Mucosa of gallbladder (tissue), 1 donor: ENCODE measurements around the gene MYO3A. TPM values are rescaled to one million over a fixed set of nuclear protein-coding genes. Genes with fewer than 3 reads are reported as not detected.
"Not testable (repeated sequence)": the region's sequence is repeated elsewhere in the genome, so short reads cannot be mapped to it uniquely, and the experiment has no call there.

Experiments
- DNase-seq: peaks from one replicate; pipeline ENCODE4 v3.0.0-alpha.2; 2020; ENCODE audit warnings: low spot score
- total RNA-seq: library from RNA; stranded (reverse); gene quantifications from one replicate; pipeline ENCODE4 v1.2.1, GENCODE V29; 2021
- donor health status: DM: no; HTN: no; CAD: no.

MYO3A gene
- total RNA-seq, 1 donor from 2014 or later, result 0.06 TPM

DNA sequence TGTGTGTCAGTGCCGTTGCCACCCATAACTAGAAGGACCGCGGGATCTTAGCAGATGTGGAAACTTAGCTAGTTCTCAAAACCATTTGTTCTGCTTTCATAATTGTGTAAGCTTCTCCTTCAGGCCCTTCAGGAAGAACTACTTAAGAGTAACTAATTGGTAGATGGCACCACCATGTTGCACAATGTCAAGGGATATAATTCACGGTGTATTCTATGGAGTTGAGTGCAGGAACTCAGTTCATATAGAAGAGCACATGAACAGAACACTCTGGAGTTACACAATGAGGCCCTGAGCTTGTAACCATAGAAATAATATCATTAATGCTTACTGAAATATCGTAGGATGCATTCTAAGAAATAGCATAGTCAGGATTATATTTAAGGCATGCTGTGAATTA, 156.0 kb downstream of the MYO3A start:
- no peak for DNase-seq

DNA sequence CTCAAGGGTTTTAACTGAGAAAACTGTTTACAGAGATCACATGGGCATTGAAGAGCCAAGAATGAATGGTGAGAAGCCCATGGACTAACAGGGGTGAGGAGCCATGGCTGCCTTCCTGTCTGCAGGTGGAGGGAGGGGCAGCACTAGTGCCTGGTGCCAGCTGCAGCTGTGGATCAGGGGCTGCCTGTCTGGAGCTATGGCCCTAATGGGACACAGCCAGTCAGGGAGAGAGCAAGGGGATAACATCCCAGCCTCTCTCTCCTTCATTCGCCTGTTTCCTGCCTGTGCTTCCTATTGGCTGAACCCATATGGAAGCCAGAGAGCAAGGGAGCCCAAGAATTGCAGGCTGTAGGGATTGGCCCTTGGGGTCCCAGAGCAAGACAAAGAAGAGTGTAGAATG, 156.7 kb downstream of the MYO3A start:
- DNase-seq, result no peak

DNA sequence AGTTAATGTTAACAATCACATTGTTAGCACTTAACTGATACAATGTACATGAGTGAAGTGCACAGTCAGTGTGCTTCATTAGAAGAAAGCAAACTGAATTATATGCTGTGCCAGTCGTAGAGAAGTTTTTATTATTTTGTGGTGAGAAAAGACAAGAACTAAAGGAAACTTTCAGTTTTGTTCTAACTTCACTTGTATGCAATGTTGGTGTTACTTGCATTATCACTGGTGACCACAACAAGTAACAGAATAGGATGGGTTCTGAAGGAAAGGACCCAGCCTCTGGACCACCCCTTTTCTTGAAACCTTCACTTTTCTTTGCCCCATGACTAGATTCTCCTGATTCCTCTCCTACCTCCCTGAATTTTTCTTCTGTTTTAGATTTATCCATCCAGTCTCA, 159.2 kb downstream of the MYO3A start:
- DNase-seq, result no peak

DNA sequence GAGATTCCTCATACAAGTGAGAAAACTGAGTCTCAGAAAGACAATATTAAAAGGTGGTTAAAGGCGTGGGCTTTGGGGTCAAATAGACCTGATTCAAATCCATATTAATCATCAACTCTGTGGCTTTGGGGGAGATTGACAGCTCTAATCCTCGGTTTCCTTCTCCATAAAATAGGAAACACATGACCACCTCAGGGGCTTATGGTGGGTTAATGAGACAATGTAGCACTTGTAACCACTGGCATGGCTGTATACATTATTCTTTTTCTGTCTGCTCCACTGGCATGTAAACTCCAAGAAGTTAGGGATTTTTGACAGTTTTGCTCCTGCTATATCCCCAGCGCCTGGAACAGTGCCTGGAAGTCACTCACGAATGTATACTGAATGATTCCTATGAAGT, 161.8 kb downstream of the MYO3A start:
- no peak for DNase-seq

DNA sequence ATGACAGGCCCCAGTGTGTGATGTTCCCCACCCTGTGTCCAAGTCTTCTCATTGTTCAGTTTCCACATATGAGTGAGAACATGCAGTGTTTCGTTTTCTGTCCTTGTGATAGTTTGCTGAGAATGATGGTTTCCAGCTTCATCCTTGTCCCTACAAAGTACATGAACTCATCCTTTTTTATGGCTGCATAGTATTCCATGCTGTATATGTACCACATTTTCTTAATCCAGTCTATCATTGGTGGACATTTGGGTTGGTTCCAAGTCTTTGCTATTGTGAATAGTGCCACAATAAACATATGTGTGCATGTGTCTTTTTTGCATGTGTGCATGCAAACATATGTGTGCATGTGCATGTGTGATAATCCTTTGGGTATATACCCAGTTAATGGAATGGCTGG, 163.5 kb downstream of the MYO3A start:
- not testable (repeated sequence) for DNase-seq

DNA sequence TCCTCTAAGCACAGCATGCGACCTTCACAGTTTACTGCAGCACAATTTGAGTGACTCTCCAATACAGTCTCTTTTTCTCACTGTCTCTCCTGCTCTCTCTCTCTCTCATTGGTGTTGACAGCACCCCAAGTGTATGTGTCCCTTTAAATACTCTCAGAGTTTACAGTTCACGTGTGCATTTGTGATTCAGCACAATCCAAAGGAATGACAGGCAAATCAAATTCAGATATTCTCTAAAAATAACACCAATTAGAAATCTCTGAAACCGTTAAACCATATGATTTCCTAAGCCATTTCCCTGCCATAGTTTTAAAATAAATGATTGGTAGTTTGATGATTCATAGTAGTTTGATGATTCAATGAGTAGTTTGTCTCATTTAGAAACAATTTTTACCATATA, 178.5 kb downstream of the MYO3A start:
- DNase-seq, result no peak

DNA sequence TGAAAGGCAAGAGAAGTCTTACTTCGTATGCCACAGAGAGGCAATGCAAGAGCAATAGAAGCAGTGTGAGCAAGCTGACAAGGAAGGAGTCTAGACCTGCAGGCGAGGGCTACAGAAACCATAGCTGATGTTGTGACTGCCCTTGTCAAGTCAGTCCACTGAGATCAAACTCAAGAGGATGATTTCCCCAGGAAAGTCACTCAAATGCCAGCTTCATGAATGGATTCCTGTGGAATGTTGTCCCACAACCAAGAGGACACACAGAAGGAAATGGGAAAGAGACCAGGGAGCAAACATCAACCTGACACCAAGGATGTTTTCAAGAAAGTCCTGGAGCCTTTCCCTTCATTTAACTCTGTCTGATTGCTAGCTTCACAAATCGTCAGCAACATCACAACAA, 204.6 kb downstream of the MYO3A start:
- DNase-seq, result no peak

DNA sequence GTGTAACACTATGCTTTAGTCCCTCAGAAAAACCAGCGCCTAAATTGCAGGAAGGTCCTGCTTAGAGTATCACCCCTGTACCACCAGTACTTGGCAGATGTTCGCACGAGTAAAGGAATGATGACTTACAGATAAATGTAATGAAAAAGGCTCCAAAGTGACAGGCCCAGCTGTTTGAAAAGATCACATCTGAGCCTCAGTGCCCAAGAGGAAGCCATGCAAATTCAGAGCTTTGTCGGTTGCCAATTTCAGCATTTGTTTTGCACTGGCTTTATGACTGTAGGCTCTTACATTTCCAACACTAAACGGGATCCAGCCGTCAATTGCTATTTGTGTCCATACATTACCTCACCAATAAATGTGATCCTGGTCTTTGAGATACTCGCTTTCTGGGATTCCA, 222.0 kb downstream of the MYO3A start:
- DNase-seq, result no peak

DNA sequence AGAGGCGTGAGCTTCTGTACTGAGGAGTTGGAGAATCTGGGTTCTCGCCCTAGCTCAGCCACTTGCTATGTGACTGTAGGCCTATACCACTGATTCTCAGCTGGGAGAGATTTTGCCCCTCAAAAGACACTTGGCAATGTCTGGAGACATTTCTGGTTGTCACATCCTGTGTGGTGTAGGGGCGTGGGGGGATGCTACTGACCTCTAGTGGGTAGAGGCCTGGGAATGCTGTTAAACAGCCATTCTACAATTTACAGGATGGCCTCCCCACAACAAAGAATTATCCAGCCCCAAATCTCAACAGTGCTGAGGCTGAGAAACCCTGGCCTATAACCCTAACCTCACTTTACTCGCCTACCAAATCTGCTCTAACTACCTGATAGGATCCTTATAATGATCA, 223.7 kb downstream of the MYO3A start:
- DNase-seq, result no peak

DNA sequence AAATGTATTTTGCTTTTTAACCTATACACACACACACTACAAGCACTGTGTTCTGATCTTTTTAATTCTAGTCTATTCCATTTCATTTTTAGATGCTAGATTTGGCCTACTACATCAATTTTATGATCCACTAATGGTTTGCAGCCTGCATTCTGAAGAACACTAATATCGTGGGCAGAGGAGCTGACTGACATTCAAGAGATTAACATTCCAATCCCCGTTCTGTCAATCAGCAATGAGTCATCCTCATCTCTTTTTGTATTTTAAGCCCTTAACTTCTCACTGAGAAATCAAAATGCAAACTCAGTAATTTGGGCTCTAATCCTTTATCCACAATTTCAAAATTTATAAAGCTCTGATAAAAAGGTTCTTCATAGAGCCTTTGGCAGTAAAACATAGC, 235.4 kb downstream of the MYO3A start:
- DNase-seq, result no peak

DNA sequence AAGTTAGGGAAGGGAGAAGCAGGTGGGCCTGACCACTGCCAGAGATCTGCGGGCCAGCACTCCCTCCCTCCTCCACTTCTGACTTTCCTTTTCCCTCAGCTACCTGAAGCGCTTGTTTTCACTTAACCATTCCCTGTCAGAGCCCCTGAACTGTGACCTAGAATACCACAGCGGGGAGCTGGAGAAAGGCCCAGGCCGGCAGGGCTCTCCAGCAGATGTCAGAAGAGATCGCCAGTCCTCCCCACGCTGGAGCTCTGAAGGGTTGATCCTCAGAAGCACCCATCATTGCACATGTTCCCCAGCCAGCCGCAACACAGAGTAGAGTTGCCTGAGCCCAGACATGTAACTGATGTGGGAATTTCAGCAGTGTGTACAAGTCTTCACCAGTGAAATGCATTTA, 238.1 kb downstream of the MYO3A start:
- DNase-seq, result no peak

DNA sequence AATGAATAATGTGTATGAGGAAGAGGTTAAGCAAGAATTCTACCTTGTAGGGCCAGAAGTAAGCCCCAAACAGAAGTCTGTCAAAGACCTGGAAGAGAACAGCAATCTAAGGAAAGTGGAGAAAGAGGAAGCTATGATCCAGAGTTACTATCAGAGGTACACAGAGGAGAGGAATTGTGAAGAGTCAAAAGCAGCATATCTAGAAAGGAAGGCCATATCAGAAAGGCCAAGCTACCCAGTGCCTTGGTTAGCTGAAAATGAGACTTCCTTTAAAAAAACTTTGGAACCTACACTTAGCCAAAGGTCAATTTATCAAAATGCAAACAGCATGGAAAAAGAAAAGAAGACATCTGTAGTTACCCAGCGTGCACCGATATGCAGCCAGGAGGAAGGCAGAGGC, 239.8 kb downstream of the MYO3A start:
- DNase-seq, result no peak

DNA sequence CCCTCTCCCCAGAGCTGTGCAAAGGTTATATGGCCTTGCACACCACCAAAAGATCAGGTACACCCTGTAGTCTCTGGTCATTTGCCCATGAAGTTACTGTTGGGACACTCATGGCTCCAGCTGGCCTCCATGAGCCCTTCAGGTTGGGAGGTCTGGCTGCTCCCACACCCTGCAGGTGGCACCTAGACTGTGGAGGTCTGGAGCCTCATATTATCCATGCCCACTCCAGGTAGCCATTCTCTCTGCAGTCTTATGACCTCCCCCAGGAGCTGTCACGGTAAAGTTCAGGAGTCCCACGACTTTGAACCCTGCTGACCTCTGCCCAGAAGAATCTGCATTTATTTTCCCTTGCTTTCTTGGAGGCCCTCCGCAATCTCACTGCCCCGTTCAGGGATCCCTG, 243.3 kb downstream of the MYO3A start:
- no peak for DNase-seq

DNA sequence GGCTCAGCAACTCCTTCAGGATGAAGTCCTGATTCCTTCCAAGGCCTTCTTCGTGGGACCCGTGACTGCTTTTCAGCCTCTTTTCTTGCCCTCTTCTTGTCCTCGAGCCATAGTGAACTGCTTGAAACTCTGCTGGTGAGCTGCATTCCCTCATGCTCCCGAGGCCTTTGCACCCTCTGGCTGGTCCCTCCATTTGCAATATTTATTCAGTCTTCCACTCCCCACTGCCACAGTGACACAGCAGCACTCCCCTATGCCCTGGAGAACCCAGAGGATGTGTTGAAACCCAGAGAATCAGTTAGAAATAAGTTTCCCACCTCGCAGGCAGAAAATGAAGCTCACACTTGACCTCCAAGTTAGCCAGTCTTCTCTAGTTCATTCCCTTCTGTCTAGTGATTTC, 260.2 kb downstream of the MYO3A start:
- DNase-seq, result no peak

DNA sequence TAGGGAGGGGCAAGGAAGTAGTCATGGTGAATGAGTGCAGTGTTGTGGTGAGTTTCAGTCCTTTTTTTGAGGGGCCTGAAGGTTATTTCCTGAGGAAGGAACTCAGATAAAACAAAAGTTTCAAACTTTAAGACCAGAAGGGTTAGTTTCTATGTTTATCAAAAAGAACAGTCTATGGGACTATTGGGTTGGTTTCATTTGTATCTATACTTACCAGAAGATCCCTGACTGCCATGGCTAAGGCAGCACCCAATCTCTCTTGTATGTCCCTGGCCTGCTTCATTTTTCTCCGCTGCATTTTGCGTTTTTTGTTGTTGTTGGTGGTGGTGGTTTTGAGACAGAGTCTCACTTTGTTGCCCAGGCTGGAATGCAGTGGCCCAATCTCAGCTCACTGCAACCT, 263.2 kb downstream of the MYO3A start:
- DNase-seq, result no peak

DNA sequence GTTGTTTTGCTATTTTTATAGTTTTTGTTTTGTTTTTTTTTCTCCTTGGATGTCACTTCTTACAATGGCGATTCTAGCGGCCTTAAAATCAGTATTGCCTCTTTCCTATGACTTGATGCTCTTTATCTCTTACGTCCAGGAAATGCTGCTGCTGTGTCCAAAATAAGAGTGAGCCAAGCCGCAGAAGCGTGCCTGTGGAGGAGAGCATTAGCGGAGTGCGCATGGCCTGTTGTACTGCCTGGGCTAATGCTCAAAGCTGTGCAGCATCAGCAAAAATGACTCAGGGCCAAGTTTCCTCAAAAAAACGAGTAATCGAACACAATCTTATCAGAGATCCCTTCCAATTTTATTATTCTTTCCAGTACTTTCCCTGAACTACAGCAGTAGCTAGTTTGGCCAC, 264.1 kb downstream of the MYO3A start:
- DNase-seq, result no peak

DNA sequence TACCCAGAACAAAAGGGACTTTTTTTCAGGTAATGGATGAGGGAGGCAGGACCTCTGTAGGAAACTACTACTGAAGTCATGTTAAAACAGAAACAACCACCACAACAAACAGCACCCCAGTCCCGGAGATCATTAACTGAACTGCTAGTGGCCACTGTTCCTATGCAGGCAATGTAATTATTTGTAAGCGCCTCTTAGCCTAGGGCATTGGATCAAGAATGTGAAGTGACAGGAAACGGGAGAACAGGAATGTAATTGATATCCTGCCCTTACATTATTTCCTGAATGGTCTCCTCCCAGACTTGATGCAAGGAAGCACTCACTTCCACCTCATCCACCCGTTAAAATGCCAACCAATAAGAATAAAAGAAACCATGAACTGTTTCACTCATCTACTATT, 265.8 kb downstream of the MYO3A start:
- DNase-seq, result no peak

DNA sequence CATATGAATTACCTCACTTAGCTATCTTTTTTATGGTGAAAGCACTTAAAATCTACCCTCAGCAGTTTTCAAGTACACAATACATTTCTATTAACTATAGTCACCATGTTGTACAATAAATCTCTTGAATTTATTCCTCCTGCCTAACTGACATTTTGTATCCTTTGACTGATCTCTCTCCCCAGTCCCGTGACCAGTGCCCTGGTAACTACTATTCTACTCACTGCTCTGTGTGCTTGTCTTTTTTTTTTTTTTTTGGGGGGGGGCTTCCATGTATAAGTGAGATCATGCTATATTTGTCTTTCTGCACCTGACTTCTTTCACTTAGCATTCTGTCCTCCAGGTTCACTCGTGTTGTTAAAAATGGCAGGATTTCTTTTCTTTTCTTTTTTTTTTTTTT, 271.2 kb downstream of the MYO3A start:
- no peak for DNase-seq

DNA sequence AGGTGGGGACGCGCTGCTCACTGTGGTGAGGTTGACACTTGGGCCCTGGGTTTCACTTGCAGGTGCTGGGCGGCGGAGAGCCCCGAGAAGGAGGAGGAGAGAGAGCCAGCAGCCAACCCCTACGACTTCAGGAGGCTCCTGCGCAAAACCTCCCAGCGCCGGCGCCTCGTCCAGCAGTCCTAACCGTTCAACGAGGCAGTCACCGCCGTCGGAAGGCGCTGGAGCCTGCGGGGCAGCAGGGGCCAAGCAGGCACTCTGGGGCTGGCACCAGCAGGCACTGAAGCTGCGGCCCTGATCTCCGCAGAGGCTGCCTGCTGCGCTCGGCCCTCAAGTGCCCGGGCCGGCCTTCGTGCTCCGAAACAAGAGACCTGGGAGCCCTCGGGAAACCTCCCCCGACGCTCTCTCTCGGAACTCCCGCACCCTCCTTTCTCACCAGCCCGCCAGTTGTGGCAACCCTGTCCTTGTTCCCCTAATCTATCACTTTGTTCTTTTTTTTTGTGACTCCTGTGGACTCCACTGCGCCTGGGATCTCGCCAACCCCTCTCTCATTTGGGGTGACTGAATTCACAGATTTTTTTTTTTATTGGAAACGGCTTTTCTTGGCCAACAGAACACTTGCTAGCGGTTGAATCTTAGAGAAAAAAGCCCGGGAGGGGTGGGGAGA, 277.9 kb downstream of the MYO3A start:
- no peak for DNase-seq

DNA sequence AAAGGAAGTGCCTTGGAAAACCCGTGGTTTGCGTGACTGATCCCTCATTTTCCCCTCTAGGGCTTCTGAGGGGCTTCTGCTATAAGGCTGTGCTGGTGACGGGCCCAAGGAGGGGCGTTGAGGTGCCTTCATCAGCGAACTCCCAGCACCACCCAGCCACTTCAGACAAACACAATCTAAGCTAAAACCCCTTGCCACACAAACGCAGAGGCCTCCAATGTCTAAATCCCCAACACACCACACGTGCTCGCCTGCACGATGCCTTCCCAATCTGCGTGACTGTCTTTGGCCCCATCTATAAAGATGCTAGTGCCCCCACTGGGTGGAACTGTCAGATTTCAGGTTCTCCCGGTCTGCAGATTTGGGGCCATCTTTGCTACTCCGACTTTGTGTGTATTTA, 278.5 kb downstream of the MYO3A start:
- no peak for DNase-seq

DNA sequence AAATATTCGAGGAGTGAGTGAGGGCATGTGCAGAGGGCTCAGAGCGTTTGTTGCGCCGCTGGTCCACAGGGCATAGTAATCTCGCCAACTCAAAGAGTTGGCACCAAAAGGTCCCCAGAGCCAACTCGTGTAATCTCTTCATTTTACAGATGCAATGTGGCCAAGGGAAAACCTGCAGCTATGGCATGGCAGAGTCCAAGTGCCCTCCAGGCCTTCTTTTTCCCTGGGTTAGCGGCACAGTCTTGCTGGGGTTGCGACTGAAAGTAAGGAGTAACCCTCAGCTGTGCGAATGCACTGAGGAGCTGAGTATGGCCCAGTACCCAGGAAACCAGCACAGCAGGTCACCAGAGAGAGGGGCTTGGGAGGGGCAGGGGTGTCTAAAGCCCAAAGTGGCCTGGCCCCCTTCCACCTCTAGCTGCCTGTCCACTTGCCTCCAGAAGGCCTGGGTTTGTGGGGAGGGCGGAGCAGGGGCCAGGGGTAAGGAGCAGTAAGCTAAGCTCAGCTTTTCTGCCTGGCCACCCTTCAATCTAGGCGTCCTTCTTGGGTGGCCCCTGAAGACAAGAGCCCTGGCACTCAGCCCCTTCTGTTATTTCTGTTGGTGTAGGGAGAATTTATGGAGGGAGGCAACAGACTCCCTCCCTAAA, 279.2 kb downstream of the MYO3A start:
- DNase-seq, result no peak

DNA sequence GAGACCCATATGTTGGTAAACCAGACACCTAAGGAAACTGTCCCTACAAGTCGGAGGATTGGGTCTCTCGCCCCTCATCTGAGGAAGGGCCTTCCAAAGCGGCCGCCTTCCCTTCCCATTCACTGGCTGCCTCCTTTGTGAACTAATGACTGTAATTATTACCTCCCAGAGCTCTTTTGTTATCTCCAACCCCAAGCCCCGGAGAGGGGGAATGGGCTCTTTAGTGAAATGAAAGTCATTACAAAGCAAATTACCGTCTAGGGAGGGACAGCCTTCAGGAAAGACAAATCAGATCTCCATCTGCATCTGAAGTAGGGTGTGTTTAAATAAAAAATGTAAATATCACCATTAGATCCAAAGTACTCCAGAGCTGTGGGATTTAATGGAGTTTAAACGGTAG, 280.0 kb downstream of the MYO3A start:
- DNase-seq, result no peak

DNA sequence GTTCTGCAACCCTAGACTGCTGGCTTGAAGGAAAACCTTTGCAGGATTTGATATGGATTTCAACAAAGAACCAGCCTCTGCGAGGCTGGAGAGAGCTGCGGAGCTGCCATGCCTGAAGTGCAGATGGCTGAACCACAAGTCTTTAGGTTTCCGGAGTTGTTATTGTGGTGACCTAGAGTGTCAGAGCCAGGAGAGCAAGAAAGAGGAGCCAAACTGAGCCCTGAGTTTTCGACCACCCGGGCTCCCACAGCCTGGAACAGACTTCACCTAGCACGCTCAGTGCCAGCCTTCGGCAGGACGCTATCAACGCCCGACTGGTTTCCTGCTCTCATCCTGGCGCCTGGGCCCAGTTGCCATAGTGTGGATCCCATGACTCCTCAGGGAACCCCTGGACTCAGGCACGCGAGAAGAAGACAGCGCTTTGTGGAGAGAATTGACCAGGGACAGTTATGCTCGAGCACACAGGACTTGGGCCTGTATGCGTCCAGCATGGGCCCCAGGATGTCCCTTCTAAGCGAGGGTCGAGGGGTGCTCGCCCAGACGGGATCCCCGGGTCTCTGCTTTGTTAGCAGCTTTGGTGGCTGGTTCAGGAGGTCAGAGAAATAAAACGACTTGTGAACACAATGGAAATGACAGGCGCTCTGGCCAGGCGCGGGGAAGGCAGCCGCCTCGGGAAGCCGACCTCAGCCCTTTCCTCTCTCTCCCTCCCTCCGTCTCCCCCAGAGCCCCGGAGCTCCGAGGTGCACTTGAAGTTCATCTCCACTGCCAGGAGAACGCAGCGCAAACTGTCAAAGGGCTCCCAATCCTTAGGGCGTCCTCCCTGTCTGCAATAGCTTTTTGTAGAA, 280.7 kb downstream of the MYO3A start:
- DNase-seq, result no peak
